ENCODE data around the gene SLC43A2. TPM values are rescaled to one million over a fixed set of nuclear protein-coding genes. Genes with fewer than 3 reads are reported as not detected.

The SLC43A2 gene
- total RNA-seq, 1 experiment from 2014 or later = 12.6 TPM

GRCh38 chr17:1627182-1627981 is 1.3 kb downstream of the SLC43A2 start (continued):
- TF ChIP-seq MAX (IDR thresholded peaks at IDR 0.05) = no peak
- TF ChIP-seq CEBPB (IDR thresholded peaks at IDR 0.05; ENCODE audit: low read depth) = no peak
- no peak for TF ChIP-seq EGR1 (IDR thresholded peaks at IDR 0.05; ENCODE audit: low read depth)
- no peak for TF ChIP-seq ZFX (IDR thresholded peaks at IDR 0.05)
- TF ChIP-seq POLR2AphosphoS5 (IDR thresholded peaks at IDR 0.05; ENCODE audit: low read depth, low read length) = no peak

- no peak for DNase-seq (ENCODE audit: low read depth, low spot score)
- no peak overlapping the region for H3K4me2 ChIP-seq (ENCODE audit: low read length)
- TF ChIP-seq EGR1 (IDR thresholded peaks at IDR 0.05; ENCODE audit: low read depth) (no peak), YY1 (IDR thresholded peaks at IDR 0.05; ENCODE audit: extremely low read depth, insufficient replicate concordance, low read depth, low read length) (no peak), EZH2 (IDR thresholded peaks at IDR 0.05) (no peak), ZNF274 (IDR thresholded peaks at IDR 0.05; ENCODE audit: low read depth, low read length) (no peak), CBX3 (IDR thresholded peaks at IDR 0.05; ENCODE audit: low read depth) (no peak), EZH2phosphoT487 (IDR thresholded peaks at IDR 0.05; ENCODE audit: borderline replicate concordance) (no peak), TCF7L2 (IDR thresholded peaks at IDR 0.05; ENCODE audit: borderline replicate concordance, extremely low read depth, insufficient read depth, insufficient read length) (no peak), SIN3A (IDR thresholded peaks at IDR 0.05; ENCODE audit: low read depth) (no peak), ZFX (IDR thresholded peaks at IDR 0.05) (no peak), POLR2AphosphoS5 (IDR thresholded peaks at IDR 0.05; ENCODE audit: low read depth, low read length) (no peak)
- H3K4me3 ChIP-seq (replicated peaks in 1 of 2; ENCODE audit: low read depth in 1 of 2, low read length in 2 of 2) = no peak overlapping the region
- ChIA-PET CTCF (interaction anchor here (0.8 to 1.1 kb wide), 2 partner anchors 8 to 51 kb away, joined by 3 to 7 read pairs; no protein-coding TSS in a partner anchor), RAD21 (ENCODE audit: low non-redundant PET in 1 of 2, low total read pairs in 2 of 2, uncharacterized antibody in 2 of 2, unreplicated experiment in 2 of 2) (interaction anchor here in 1 of 2 experiments (0.6 to 1.5 kb wide), 2 partner anchors 52 to 110 kb away, joined by 3 to 4 read pairs; partner anchors contain the start of gene INPP5K), POLR2A (no interaction called here)
- H3K27me3 ChIP-seq (ENCODE audit: insufficient read depth, low read length) = no peaks in the 10 kb centered on the region
- H3K79me2 ChIP-seq (ENCODE audit: insufficient read depth, low read length) = no peaks in the 10 kb centered on the region
- H3K9me3 ChIP-seq (ENCODE audit: control insufficient read depth in 1 of 2, insufficient read depth in 1 of 2, low read depth in 1 of 2, low read length in 2 of 2) = no peaks in the 10 kb centered on the region
- ATAC-seq = no peak
- BruUV-seq (replicated peaks) = no TSS peak
- no peaks in the 10 kb centered on the region for H4K20me1 ChIP-seq (ENCODE audit: insufficient read depth)
- H3K36me3 ChIP-seq (ENCODE audit: control insufficient read depth in 1 of 2, insufficient read depth in 2 of 2, low read length in 2 of 2) = no peaks in the 10 kb centered on the region
- intact Hi-C loops (cut with micrococcal nuclease) = no loop called here
- H2AFZ ChIP-seq (ENCODE audit: low read depth, low read length, poor library complexity, severe bottlenecking) = no peak overlapping the region
- no peak overlapping the region for H3K27ac ChIP-seq (ENCODE audit: low read depth, low read length)
- peaks cover 13 to 42% of the 10 kb centered on the region in 2 experiments for H3K4me1 ChIP-seq (ENCODE audit: control insufficient read depth in 1 of 2, insufficient read depth in 2 of 2, low read length in 2 of 2)
- no peaks in the 10 kb centered on the region for H3K9me2 ChIP-seq (ENCODE audit: insufficient read depth)
- H3K9ac ChIP-seq (ENCODE audit: low read length) = no peak overlapping the region
These were observed 2.3 kb downstream of the SLC43A2 start for GRCh38 chr17:1626333-1626732.
